ENCODE results near the gene MAGEB10.

Gene MAGEB10

GRCh38 chrX:27807690-27808089, at the start of gene MAGEB10:
Gene MAGEB10, plus strand, starts transcription at chrX:27807990. Its CDS starts 13,317 bp downstream, at chrX:27821307.
- no peak for DNase-seq (ENCODE audit: insufficient read length, low spot score)
- FAIRE-seq: no peak
- TF ChIP-seq CTCF (IDR thresholded peaks at IDR 0.05; ENCODE audit: insufficient read depth, missing control alignments): no peak

GRCh38 chrX:27765718-27766117, 42.1 kb upstream of the MAGEB10 start:
- no peak for TF ChIP-seq CTCF (IDR thresholded peaks at IDR 0.05; ENCODE audit: insufficient read depth, missing control alignments)
- DNase-seq (ENCODE audit: insufficient read length, low spot score): no peak
- no peak for FAIRE-seq

- no peak for TF ChIP-seq CTCF (IDR thresholded peaks at IDR 0.05; ENCODE audit: insufficient read depth, missing control alignments)
- DNase-seq (ENCODE audit: insufficient read length, low spot score): no peak
- FAIRE-seq: no peak
Measured at GRCh38 chrX:27767387-27767786, 40.4 kb upstream of the MAGEB10 start.

- FAIRE-seq (no peak), DNase-seq (ENCODE audit: insufficient read length, low spot score) (no peak)
- no peak for TF ChIP-seq CTCF (IDR thresholded peaks at IDR 0.05; ENCODE audit: insufficient read depth, missing control alignments)
Measured at GRCh38 chrX:27775984-27776383, 31.8 kb upstream of the MAGEB10 start.

- FAIRE-seq (no peak), DNase-seq (ENCODE audit: insufficient read length, low spot score) (no peak)
- no peak for TF ChIP-seq CTCF (IDR thresholded peaks at IDR 0.05; ENCODE audit: insufficient read depth, missing control alignments)
Measured at GRCh38 chrX:27796640-27797257, 11.0 kb upstream of the MAGEB10 start.

- FAIRE-seq: peak; percentile 25
Measured at GRCh38 chrX:27797575-27797974, 10.2 kb upstream of the MAGEB10 start.

More at GRCh38 chrX:27797575-27797974, 10.2 kb upstream of the MAGEB10 start:
- TF ChIP-seq CTCF (IDR thresholded peaks at IDR 0.05; ENCODE audit: insufficient read depth, missing control alignments): no peak
- no peak for DNase-seq (ENCODE audit: insufficient read length, low spot score)
